Activated T-cell treated with anti-CD3 and anti-CD28 coated beads for 4 hours (primary cell): Measurements from ENCODE around the gene TMEM97.

Experiments
- DNase-seq: peaks from one replicate; pipeline ENCODE4 v3.0.0-alpha.2; 2020

TMEM97 gene

GRCh38 chr17:28367641-28368305, 48.8 kb downstream of the TMEM97 start:
- DNase-seq = no peak

- no peak for DNase-seq
These were observed 49.4 kb downstream of the TMEM97 start for GRCh38 chr17:28368306-28368831.

DNA sequence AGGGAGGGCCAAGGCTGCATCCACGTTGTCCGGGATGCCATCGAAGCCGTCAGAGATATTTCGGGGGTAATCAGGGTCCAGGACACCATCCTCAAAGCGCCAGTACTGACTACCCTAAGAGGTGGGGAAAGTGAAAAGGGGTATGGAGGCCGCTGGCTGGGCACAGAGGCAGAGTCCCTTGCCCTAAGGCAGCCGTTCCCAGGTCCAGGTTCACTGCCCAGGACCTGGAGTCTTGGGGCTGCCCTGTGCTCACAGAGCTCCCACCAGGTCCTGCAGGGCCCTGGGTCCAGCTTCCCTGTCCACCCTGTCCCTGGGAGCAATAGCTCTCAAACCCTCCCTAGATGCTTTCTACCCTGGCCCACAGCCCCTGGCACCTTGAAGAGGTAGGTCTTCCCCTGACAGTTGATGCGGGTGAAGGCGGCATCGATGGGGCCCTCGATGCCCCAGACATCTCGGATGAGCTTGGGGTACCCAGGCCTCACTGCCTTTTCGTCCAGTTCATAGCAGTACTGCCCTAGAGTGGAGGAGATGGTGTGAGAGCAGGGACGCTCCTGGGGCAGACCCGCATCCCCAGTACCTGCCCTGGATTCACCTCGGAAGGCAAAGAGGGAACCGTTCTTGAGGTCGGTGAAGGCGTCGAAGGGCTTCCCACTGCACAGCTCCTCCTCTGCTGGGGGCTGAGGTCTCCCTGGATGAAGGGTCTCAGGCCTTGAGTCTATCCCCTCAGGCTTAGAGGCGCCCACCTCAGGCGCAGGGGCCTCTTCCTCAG, 50.1 kb downstream of the TMEM97 start:
- DNase-seq = no peak

GRCh38 chr17:28369684-28370034, 50.7 kb downstream of the TMEM97 start:
- no peak for DNase-seq

DNA sequence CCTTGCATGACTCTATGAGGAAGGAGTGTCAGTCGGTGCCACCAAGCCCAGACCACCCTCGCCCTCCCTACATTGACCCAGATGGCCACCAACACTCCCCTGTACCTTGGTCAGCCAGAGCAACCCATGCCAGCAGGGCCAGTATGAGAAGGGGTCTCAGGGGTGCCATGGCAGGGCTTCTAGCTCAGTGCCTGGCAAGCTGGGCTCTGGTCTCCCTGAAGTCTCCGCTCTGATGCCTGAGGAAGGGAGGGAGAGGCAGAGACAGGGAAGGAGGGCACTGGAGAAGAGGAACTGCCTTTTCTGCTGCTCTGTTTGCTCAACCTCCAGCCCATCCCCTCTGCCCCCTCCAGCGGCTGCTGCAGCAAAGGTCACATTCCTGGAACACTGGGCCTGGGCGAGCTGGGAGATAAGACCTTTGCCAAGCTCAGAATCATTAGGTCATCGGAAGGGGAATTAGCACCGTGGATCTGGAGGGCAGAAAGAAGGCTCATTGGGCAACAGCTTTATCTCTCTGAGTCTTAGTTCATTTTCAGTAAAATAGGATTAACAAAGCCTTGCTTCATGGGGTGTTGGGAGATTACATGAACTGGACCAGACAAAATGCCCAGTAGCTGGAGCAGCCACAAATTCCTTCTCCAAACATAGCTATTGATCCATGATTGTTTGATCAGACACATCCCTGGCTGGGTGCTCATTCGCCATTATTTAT, 51.2 kb downstream of the TMEM97 start, which contains the start of gene VTN:
Gene VTN, minus strand, starts transcription at position 273 of the 709 bp plus-strand sequence. Its CDS starts 104 bp downstream, at position 169.
- no peak for DNase-seq

DNA sequence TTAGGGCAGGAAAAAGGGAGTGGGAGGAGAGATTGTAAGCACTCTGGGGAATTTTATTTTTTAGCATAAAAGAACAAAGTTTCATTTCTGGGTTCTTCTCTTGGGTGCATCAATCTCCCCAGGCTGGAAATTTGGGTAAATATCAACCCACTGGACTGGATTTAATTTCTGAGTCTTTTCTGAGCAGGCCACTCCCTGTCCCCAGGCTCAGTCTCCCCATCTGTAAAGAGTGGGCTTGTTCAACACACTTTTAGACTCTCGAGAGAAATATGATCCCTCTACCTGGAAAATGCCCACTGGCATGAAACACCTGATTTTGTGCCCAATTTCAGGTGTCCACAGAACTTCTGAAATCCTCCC, 51.7 kb downstream of the TMEM97 start:
- no peak for DNase-seq

GRCh38 chr17:28371245-28372202, 52.5 kb downstream of the TMEM97 start, which contains the start of gene SARM1:
Gene SARM1, plus strand, starts transcription at chr17:28371694. Its CDS starts 339 bp downstream, at chr17:28372033.
- peak; percentile 78 for DNase-seq

GRCh38 chr17:28372203-28372944, 53.4 kb downstream of the TMEM97 start:
- no peak for DNase-seq

GRCh38 chr17:28372945-28373274, 53.9 kb downstream of the TMEM97 start:
- DNase-seq = no peak
